LNCaP clone FGC (cell line): Measurements from ENCODE around the gene EPB41.
"Not testable (repeated sequence)": the region's sequence is repeated elsewhere in the genome, so short reads cannot be mapped to it uniquely, and the experiment has no call there.

ENCODE experiments used
- DNase-seq: peaks from one replicate; pipeline ENCODE4 v3.0.0-alpha.2; 2011; ENCODE audit warnings: low read depth
- H3K4me3 ChIP-seq: 2 replicates; pipeline ENCODE4 v1.5.1; 2011; ENCODE audit warnings: mild to moderate bottlenecking, low read depth, low read length, control low read depth
- CTCF ChIP-seq: IDR thresholded peaks from 2 replicates; pipeline ENCODE4 v1.5.1; 2012; ENCODE audit warnings: mild to moderate bottlenecking; ENCODE audit not compliant: control insufficient read depth, insufficient read depth; ENCODE audit errors: extremely low read depth

EPB41 gene

GRCh38 chr1:29126198-29126597 is 211.8 kb downstream of the EPB41 start:
- H3K4me3 ChIP-seq, result no peak overlapping the region
- DNase-seq, result no peak
- TF ChIP-seq CTCF, result no peak

- no peak overlapping the region for H3K4me3 ChIP-seq
- no peak for TF ChIP-seq CTCF
- no peak for DNase-seq
These were observed 214.4 kb downstream of the EPB41 start for GRCh38 chr1:29128739-29129138.

- TF ChIP-seq CTCF, result no peak
- no peak for DNase-seq
- H3K4me3 ChIP-seq, result no peak overlapping the region
These were observed 215.5 kb downstream of the EPB41 start for GRCh38 chr1:29129916-29130315.

GRCh38 chr1:29131056-29131455 is 216.7 kb downstream of the EPB41 start:
- DNase-seq, H3K4me3 ChIP-seq: not testable (repeated sequence)

GRCh38 chr1:29133861-29134694 is 219.7 kb downstream of the EPB41 start:
- TF ChIP-seq CTCF, result no peak
- no peak for DNase-seq
- no peak overlapping the region for H3K4me3 ChIP-seq

- no peak for DNase-seq
- no peak overlapping the region for H3K4me3 ChIP-seq
- no peak for TF ChIP-seq CTCF
These were observed 220.3 kb downstream of the EPB41 start for GRCh38 chr1:29134695-29135028.

- TF ChIP-seq CTCF, result no peak
- H3K4me3 ChIP-seq, result no peak overlapping the region
- peak; percentile 61 for DNase-seq
These were observed 222.1 kb downstream of the EPB41 start for GRCh38 chr1:29136391-29136915.
